ENCODE results near the gene USP1.

- TF ChIP-seq NFE2L2 (IDR thresholded peaks at IDR 0.05; ENCODE audit: low read depth, low read length) (no peak), RCOR1 (IDR thresholded peaks at IDR 0.05; ENCODE audit: insufficient replicate concordance, low read length) (no peak), CHD1 (IDR thresholded peaks at IDR 0.05; ENCODE audit: low read depth, low read length) (no peak), POLR2A (IDR thresholded peaks at IDR 0.05; ENCODE audit: low read depth, low read length) (no peak), USF2 (IDR thresholded peaks at IDR 0.05; ENCODE audit: low read depth, low read length) (no peak), BHLHE40 (IDR thresholded peaks at IDR 0.05; ENCODE audit: low read depth, low read length) (no peak), RFX5 (IDR thresholded peaks at IDR 0.05; ENCODE audit: low read depth, low read length) (no peak), MXI1 (IDR thresholded peaks at IDR 0.05; ENCODE audit: borderline replicate concordance, low read depth, low read length) (no peak)
- TF ChIP-seq, protein P1, sequence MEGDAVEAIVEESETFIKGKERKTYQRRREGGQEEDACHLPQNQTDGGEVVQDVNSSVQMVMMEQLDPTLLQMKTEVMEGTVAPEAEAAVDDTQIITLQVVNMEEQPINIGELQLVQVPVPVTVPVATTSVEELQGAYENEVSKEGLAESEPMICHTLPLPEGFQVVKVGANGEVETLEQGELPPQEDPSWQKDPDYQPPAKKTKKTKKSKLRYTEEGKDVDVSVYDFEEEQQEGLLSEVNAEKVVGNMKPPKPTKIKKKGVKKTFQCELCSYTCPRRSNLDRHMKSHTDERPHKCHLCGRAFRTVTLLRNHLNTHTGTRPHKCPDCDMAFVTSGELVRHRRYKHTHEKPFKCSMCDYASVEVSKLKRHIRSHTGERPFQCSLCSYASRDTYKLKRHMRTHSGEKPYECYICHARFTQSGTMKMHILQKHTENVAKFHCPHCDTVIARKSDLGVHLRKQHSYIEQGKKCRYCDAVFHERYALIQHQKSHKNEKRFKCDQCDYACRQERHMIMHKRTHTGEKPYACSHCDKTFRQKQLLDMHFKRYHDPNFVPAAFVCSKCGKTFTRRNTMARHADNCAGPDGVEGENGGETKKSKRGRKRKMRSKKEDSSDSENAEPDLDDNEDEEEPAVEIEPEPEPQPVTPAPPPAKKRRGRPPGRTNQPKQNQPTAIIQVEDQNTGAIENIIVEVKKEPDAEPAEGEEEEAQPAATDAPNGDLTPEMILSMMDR (conservative IDR thresholded peaks at IDR 0.05; ENCODE audit: low read depth, low read length), result no peak
Observed at GRCh38 chr1:62437273-62437940, 558 bp downstream of the USP1 start.

Measured in IMR-90 (cell line).